Measurements from ENCODE around the gene SPATS1.

SPATS1 gene

DNA sequence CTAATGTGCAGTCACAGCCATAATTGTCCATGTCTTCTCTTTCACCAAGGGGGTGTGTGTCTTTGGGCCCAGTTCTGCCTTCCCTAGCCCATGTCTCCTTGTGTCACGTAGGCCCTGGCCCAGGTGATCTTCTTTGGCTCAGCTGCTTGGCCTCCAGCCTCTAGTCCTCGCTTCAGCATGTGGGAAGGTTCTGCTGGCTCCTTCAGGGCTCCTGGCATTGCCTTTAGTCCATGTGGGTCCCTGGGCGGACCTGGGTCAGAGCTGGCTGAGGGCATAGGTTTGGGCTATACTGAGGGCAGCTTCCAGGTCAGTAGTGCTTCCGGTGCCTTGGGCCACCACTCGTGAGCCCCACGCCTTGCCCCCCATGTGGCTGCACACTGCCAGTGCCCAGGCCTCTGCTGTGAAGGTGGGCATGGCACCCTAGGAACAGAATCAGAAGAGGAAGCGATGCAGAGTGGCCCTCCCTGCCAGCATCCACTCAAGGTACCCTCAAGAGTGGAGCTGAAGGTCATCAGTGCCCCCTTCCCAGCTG, 42.1 kb upstream of the SPATS1 start:
- TF ChIP-seq, protein P1, sequence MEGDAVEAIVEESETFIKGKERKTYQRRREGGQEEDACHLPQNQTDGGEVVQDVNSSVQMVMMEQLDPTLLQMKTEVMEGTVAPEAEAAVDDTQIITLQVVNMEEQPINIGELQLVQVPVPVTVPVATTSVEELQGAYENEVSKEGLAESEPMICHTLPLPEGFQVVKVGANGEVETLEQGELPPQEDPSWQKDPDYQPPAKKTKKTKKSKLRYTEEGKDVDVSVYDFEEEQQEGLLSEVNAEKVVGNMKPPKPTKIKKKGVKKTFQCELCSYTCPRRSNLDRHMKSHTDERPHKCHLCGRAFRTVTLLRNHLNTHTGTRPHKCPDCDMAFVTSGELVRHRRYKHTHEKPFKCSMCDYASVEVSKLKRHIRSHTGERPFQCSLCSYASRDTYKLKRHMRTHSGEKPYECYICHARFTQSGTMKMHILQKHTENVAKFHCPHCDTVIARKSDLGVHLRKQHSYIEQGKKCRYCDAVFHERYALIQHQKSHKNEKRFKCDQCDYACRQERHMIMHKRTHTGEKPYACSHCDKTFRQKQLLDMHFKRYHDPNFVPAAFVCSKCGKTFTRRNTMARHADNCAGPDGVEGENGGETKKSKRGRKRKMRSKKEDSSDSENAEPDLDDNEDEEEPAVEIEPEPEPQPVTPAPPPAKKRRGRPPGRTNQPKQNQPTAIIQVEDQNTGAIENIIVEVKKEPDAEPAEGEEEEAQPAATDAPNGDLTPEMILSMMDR (IDR thresholded peaks at IDR 0.05; ENCODE audit: extremely low read depth, missing control alignments), result no peak
- no peak for DNase-seq (ENCODE audit: low spot score)

DNA sequence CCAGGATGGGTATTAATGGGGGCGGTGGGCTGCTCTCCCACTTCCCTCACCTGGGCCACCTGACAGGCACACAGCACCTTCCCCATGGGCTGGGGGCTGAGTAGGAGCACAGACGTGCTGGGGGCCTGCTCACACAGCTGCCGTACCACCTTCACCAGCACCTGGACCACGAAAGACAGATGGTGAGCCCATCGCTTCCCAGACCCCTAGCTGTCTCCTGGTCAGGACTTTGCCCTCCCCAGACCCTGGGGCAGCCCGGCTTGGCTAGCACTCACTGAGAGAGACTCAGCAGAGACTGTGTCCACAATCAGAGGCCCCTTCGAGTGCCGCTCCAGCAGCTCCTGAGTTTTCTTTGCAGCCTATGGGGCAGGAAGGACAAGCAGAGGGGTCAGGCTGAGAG, 41.3 kb upstream of the SPATS1 start:
- TF ChIP-seq, protein P1 (IDR thresholded peaks at IDR 0.05; ENCODE audit: extremely low read depth, missing control alignments), result no peak

DNA sequence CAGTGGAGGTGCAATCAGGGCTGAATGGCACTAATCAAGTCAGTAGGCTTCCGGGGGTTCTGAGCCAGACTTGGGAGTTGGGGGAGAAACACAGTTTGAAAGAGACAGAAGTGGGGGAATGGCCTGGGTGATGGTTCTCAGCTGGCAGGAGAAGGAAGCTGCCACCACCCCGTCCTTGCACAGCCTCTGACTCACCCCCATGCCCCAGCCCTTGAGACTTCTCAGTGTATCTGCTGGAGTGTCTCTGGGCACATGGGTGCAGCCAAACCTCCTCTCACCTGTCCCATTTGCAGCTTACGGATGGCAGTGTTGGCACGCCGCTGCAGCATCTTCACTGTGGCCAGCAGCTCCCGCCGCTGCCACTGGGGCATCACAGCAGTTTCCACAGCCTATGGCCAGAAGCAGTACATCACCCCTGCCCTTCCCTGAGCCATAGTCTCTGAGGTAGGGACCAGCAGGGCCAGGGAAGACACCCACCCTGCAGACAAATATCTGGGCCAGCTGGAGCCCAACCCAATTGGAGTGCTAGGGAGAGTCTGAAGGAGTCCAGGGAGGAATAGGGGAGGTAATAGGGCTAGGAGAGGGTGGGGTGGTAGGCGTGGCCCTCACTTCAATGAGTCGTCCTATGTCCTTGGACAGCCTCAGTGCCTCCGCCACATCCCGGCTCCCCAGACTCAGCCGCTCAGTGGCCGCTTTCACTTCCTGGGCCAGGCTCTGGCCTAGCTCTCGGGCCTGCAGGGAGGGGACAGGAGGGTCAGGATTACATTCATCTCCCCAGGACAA, 40.5 kb upstream of the SPATS1 start:
- no peak for DNase-seq (ENCODE audit: low spot score)
- TF ChIP-seq, protein P1 (IDR thresholded peaks at IDR 0.05; ENCODE audit: extremely low read depth, missing control alignments), result no peak

More for the DNA sequence above, 41.3 kb upstream of the SPATS1 start:
- DNase-seq (ENCODE audit: low spot score), result no peak

DNA sequence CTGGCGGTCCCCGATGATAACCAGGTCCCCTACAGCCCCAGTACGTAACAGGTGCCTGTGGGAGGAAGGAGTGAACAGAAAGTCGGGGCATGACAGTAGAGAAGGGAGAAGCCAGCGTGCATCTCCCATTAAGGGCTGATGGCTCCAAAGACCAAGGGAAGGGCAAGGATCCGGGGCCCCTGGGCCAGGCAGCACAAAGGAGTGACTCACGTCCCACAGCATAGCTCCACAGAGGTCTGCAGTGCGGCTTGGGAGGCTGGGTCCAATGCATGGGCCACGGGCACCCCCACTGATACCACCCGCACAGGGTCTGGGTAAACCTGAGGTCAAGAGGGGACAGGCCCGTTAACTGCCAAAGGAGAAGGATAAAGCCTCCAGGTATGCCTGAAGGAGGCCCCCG, 39.6 kb upstream of the SPATS1 start:
- TF ChIP-seq, protein P1 (IDR thresholded peaks at IDR 0.05; ENCODE audit: extremely low read depth, missing control alignments), result no peak

DNA sequence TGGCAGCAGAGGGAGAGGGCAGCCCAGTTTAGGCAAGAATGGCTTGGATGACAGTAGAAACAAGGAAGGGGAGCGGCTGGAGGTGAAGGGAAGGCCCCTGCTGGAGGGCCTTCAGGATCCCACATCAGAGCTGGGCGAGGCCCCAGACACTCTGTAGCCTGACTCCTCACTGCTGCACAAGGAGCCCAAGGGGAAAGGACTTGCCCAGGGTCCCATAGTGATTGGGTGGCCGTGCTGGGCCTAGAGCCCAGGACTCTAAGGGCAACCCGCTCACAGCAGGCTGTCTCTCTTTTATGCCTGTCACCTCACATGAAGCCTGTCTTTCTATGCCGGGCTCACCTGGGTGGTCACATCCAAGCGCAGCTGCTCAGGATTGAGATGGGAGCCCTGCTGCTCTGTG, 38.6 kb upstream of the SPATS1 start:
- DNase-seq (ENCODE audit: low spot score), result no peak
- TF ChIP-seq, protein P1 (IDR thresholded peaks at IDR 0.05; ENCODE audit: extremely low read depth, missing control alignments), result no peak

More for the DNA sequence above, 39.6 kb upstream of the SPATS1 start:
- DNase-seq (ENCODE audit: low spot score), result no peak

DNA sequence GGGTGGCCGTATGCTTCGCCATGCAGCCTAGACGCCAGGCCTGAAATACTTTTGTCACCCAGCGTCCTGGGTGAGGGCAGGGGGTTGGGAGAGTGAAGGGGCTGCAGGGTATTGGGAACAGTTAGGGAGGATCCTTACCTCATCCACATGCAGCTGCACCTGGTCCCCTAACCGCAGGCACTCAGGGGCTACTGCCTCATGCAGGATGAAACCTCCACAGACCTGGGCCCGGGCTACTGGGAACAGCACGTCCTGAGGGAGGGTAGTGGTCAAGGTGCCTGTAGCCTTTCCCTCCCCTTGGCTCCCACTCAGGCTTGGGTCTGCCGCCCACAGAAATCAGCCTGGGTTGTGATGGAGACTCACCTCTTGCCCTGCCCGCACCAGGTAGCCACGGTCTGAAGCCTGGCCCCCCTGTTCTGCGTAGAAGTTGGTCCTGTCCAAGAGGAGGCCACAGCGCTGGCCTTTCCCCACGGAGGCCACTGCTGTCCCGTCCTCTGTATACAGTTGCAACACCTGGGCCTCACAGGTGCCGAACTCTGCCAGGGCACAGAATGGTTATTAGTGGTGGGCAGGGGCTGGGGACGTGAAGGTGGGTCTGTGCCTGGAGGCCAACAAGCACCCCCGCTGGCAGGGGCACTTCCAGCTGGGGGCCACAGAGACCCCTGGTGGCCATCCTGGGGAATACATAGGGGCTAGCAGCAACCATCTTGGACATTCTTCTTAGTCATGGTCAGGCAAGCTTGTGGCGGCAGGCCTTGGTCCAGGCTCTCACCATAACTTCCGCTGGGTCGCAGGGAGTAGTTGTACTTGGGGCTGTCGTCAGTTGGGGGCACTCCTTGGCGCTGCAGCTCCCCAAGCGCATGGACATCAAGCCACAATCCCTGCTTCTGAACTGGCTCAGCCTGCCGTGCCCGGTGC, 37.9 kb upstream of the SPATS1 start:
- TF ChIP-seq, protein P1 (IDR thresholded peaks at IDR 0.05; ENCODE audit: extremely low read depth, missing control alignments), result peak; percentile 66
- DNase-seq (ENCODE audit: low spot score), result peak; percentile 71
